ENCODE data around the gene OSTC. TPM values are rescaled to one million over a fixed set of nuclear protein-coding genes. Genes with fewer than 3 reads are reported as not detected.

Gene OSTC
- total RNA-seq, 1 donor from 2014 or later: 64.4 TPM

- ATAC-seq: no peak
- no peak overlapping the region for H3K27ac ChIP-seq
- no peaks in the 10 kb centered on the region for H3K9me3 ChIP-seq
- intact Hi-C loops (cut with DNase I): no loop called here
- H3K27me3 ChIP-seq (ENCODE audit: low read depth): no peaks in the 10 kb centered on the region
- H3K4me1 ChIP-seq: no peaks in the 10 kb centered on the region
- no peak for TF ChIP-seq CTCF (IDR thresholded peaks at IDR 0.05)
- H3K36me3 ChIP-seq: peaks cover 61% of the 10 kb centered on the region
- DNase-seq: no peak
- no peak overlapping the region for H3K4me3 ChIP-seq
These were observed 15.2 kb upstream of the OSTC start for GRCh38 chr4:108635070-108635655.

GRCh38 chr4:108636246-108636645 lies 14.2 kb upstream of the OSTC start:
- no peak for TF ChIP-seq CTCF (IDR thresholded peaks at IDR 0.05)
- H3K27me3 ChIP-seq (ENCODE audit: low read depth): no peaks in the 10 kb centered on the region
- H3K36me3 ChIP-seq: peaks cover 51% of the 10 kb centered on the region
- no peaks in the 10 kb centered on the region for H3K4me1 ChIP-seq
- H3K4me3 ChIP-seq: no peak overlapping the region
- H3K27ac ChIP-seq: no peak overlapping the region
- DNase-seq (no peak), ATAC-seq (no peak)
- no peaks in the 10 kb centered on the region for H3K9me3 ChIP-seq
- intact Hi-C loops (cut with DNase I): no loop called here

- DNase-seq (no peak), ATAC-seq (no peak)
- no peak for TF ChIP-seq CTCF (IDR thresholded peaks at IDR 0.05)
- no peaks in the 10 kb centered on the region for H3K9me3 ChIP-seq
- no peak overlapping the region for H3K27ac ChIP-seq
- no peaks in the 10 kb centered on the region for H3K4me1 ChIP-seq
- no peaks in the 10 kb centered on the region for H3K27me3 ChIP-seq (ENCODE audit: low read depth)
- H3K36me3 ChIP-seq: peaks cover 36% of the 10 kb centered on the region
- intact Hi-C loops (cut with DNase I): no loop called here
- no peak overlapping the region for H3K4me3 ChIP-seq
These were observed 12.5 kb upstream of the OSTC start for GRCh38 chr4:108637856-108638255.

- TF ChIP-seq CTCF (IDR thresholded peaks at IDR 0.05): no peak
- no peak for ATAC-seq
These were observed 6.2 kb upstream of the OSTC start for GRCh38 chr4:108644237-108644636.

GRCh38 chr4:108646706-108647105 lies 3.7 kb upstream of the OSTC start:
- Histone ChIP-seq H3K27ac (no peak overlapping the region), H3K36me3 (no peaks in the 10 kb centered on the region), H3K9me3 (no peaks in the 10 kb centered on the region), H3K4me3 (no peak overlapping the region), H3K4me1 (peaks cover 11% of the 10 kb centered on the region), H3K27me3 (ENCODE audit: low read depth) (no peaks in the 10 kb centered on the region)
- no peak for TF ChIP-seq CTCF (IDR thresholded peaks at IDR 0.05)
- intact Hi-C loops (cut with DNase I): no loop called here
- no peak for DNase-seq
- ATAC-seq: no peak

More at GRCh38 chr4:108644237-108644636, 6.2 kb upstream of the OSTC start:
- H3K4me1 ChIP-seq: no peaks in the 10 kb centered on the region
- intact Hi-C loops (cut with DNase I): no loop called here
- DNase-seq: no peak
- no peaks in the 10 kb centered on the region for H3K36me3 ChIP-seq
- H3K27me3 ChIP-seq (ENCODE audit: low read depth): no peaks in the 10 kb centered on the region
- H3K9me3 ChIP-seq: no peaks in the 10 kb centered on the region
- H3K4me3 ChIP-seq: no peak overlapping the region
- H3K27ac ChIP-seq: no peak overlapping the region
